Hepatocyte (in vitro differentiated cells): ENCODE results near the gene MYCBPAP.

Experiments used
- EZH2 ChIP-seq: fragments of 200-600 bp; sonication (generic); IDR thresholded peaks from 2 replicates; pipeline ENCODE4 v1.6.1; 2016; ENCODE audit warnings: antibody characterized with exemption, mild to moderate bottlenecking, borderline replicate concordance
- TF ChIP-seq, protein P1 (sequence below): fragments of 200-600 bp; sonication (generic); IDR thresholded peaks from 2 replicates; pipeline ENCODE4 v1.5.1; 2016; ENCODE audit warnings: antibody characterized with exemption, mild to moderate bottlenecking; ENCODE audit not compliant: poor library complexity

- TF ChIP-seq, protein P1, sequence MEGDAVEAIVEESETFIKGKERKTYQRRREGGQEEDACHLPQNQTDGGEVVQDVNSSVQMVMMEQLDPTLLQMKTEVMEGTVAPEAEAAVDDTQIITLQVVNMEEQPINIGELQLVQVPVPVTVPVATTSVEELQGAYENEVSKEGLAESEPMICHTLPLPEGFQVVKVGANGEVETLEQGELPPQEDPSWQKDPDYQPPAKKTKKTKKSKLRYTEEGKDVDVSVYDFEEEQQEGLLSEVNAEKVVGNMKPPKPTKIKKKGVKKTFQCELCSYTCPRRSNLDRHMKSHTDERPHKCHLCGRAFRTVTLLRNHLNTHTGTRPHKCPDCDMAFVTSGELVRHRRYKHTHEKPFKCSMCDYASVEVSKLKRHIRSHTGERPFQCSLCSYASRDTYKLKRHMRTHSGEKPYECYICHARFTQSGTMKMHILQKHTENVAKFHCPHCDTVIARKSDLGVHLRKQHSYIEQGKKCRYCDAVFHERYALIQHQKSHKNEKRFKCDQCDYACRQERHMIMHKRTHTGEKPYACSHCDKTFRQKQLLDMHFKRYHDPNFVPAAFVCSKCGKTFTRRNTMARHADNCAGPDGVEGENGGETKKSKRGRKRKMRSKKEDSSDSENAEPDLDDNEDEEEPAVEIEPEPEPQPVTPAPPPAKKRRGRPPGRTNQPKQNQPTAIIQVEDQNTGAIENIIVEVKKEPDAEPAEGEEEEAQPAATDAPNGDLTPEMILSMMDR = no peak
- no peak for TF ChIP-seq EZH2
These were observed 63.4 kb downstream of the MYCBPAP start for GRCh38 chr17:50571681-50572080.
